ENCODE measurements around the gene TPO. TPM values are rescaled to one million over a fixed set of nuclear protein-coding genes. Genes with fewer than 3 reads are reported as not detected.
A peak's percentile ranks its signal among the peaks of the same experiment; 100 is the strongest.

The TPO gene
- total RNA-seq, 1 experiment from 2014 or later, result not detected

- H3K79me1 ChIP-seq (ENCODE audit: insufficient read depth, low read depth, low read length, poor library complexity, severe bottlenecking), result no peaks in the 10 kb centered on the region
- H4K91ac ChIP-seq (ENCODE audit: insufficient read length, low read depth, low read length), result no peak overlapping the region
- H3K23ac ChIP-seq (ENCODE audit: insufficient read length, low read depth, low read length), result no peak overlapping the region
- H2BK5ac ChIP-seq (ENCODE audit: insufficient read length, low read length), result no peak overlapping the region
- no peak overlapping the region for H3K4me2 ChIP-seq (ENCODE audit: insufficient read depth, insufficient read length, low read length)
- no peak overlapping the region for H3K27ac ChIP-seq (ENCODE audit: insufficient read length, low read depth, low read length)
- Mint-ChIP-seq H3K36me3 (ENCODE audit: insufficient read depth in 1 of 3, low read depth in 3 of 3) (no peaks in the 10 kb centered on the region), H3K27me3 (ENCODE audit: low read depth) (no peaks in the 10 kb centered on the region), H3K9me3 (no peaks in the 10 kb centered on the region), H3K4me3 (no peak overlapping the region), H3K27ac (peak overlapping the region in 1 of 3 experiments; percentile 14; a peak in 1 of 7 replicates), H3K4me1 (no peaks in the 10 kb centered on the region)
- H4K5ac ChIP-seq (ENCODE audit: insufficient read length, low read depth, low read length), result no peak overlapping the region
- no CpG with 5 or more reads among the region's 36 CpGs for WGBS (ENCODE audit: extremely low coverage, insufficient read length, low lambda C conversion rate)
- no peak overlapping the region for H2AK5ac ChIP-seq (ENCODE audit: insufficient read length, low read length)
- no peak overlapping the region for H3K56ac ChIP-seq (ENCODE audit: insufficient read length, low read depth, low read length)
- H3K23me2 ChIP-seq (ENCODE audit: insufficient read length, low read depth, low read length, poor library complexity, severe bottlenecking), result peaks cover 2% of the 10 kb centered on the region
- H2BK12ac ChIP-seq (ENCODE audit: insufficient read length, low read depth, low read length), result no peak overlapping the region
- H4K8ac ChIP-seq (replicated peaks; ENCODE audit: insufficient read length, low read depth, low read length), result no peak overlapping the region
- no peak for DNase-seq
- no peak overlapping the region for H2AFZ ChIP-seq (ENCODE audit: low read length)
- no peak overlapping the region for H2BK120ac ChIP-seq (ENCODE audit: low read depth, low read length, poor library complexity, severe bottlenecking)
- H3K27me3 ChIP-seq (ENCODE audit: insufficient read depth, low read length), result no peaks in the 10 kb centered on the region
- H4K20me1 ChIP-seq (ENCODE audit: control insufficient read depth, insufficient read depth, insufficient read length), result no peaks in the 10 kb centered on the region
- H3K79me2 ChIP-seq (ENCODE audit: insufficient read depth, low read length), result no peaks in the 10 kb centered on the region
- H2BK15ac ChIP-seq (ENCODE audit: low read depth, low read length), result no peak overlapping the region
- H3K14ac ChIP-seq (ENCODE audit: insufficient read depth, low read length), result no peak overlapping the region
- no peak overlapping the region for H2BK20ac ChIP-seq (ENCODE audit: low read depth, low read length, poor library complexity, severe bottlenecking)
- no peak overlapping the region for H3K18ac ChIP-seq (ENCODE audit: insufficient read length, low read depth, low read length)
- no peak overlapping the region for H3T11ph ChIP-seq (ENCODE audit: low read length)
- H3K9ac ChIP-seq (ENCODE audit: extremely low read depth, insufficient read length, low read length), result no peak overlapping the region
- no peaks in the 10 kb centered on the region for H3K4me1 ChIP-seq (ENCODE audit: insufficient read depth, low read length)
- TF ChIP-seq, protein P1, sequence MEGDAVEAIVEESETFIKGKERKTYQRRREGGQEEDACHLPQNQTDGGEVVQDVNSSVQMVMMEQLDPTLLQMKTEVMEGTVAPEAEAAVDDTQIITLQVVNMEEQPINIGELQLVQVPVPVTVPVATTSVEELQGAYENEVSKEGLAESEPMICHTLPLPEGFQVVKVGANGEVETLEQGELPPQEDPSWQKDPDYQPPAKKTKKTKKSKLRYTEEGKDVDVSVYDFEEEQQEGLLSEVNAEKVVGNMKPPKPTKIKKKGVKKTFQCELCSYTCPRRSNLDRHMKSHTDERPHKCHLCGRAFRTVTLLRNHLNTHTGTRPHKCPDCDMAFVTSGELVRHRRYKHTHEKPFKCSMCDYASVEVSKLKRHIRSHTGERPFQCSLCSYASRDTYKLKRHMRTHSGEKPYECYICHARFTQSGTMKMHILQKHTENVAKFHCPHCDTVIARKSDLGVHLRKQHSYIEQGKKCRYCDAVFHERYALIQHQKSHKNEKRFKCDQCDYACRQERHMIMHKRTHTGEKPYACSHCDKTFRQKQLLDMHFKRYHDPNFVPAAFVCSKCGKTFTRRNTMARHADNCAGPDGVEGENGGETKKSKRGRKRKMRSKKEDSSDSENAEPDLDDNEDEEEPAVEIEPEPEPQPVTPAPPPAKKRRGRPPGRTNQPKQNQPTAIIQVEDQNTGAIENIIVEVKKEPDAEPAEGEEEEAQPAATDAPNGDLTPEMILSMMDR (conservative IDR thresholded peaks at IDR 0.05), result no peak
- no peak overlapping the region for H3K4ac ChIP-seq (ENCODE audit: low read depth, low read length)
- no peaks in the 10 kb centered on the region for H3K9me3 ChIP-seq (ENCODE audit: control insufficient read depth, low read depth, low read length)
Measured at GRCh38 chr2:1503471-1504310, 90.4 kb downstream of the TPO start.

All from H9 (cell line).